Measurements from ENCODE around the gene MAPK1. TPM values are rescaled to one million over a fixed set of nuclear protein-coding genes. Genes with fewer than 3 reads are reported as not detected.

MAPK1 gene
- total RNA-seq, 4 donors from 2014 or later, result 51.3 to 77.8 (median 66.0) TPM

DNA sequence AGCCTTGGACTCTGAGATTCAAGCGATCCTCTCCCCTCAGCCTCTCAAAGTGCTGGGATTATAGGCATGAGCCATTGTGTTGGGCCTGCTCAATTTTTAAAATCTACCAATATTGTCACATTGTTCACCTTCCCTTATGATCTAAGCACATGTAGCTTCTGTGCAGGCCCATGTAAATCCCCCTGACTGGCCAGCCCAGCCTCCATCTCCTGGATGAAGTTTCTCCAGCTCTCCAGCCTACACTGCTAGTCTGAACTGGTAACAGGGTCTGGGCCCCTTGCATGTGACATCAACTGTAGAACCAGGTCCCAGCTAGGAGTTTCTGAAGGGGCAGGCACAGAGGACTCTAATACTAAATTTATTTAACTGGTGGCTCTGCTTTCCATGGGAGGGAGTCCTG lies 99.0 kb downstream of the MAPK1 start:
- no peaks in the 10 kb centered on the region for H3K4me1 ChIP-seq
- H3K4me3 ChIP-seq, result no peak overlapping the region
- no peak overlapping the region for H3K27ac ChIP-seq
- no peak for DNase-seq (ENCODE audit: low spot score in 2 of 2)
- peaks cover 92% of the 10 kb centered on the region for H3K36me3 ChIP-seq
- no peak for TF ChIP-seq CTCF (IDR thresholded peaks at IDR 0.05)
- no peak for TF ChIP-seq EP300 (IDR thresholded peaks at IDR 0.05)
- TF ChIP-seq POLR2A (IDR thresholded peaks at IDR 0.05), result no peak
- no peak for TF ChIP-seq POLR2AphosphoS5 (IDR thresholded peaks at IDR 0.05)
- H3K9me3 ChIP-seq, result no peaks in the 10 kb centered on the region
- 100% methylated on average over 1 of the region's 1 CpG for WGBS
- H3K27me3 ChIP-seq, result no peaks in the 10 kb centered on the region

GRCh38 chr22:21766691-21767462 lies 100.6 kb downstream of the MAPK1 start:
- Histone ChIP-seq H3K9me3 (no peaks in the 10 kb centered on the region), H3K27ac (no peak overlapping the region), H3K4me1 (no peaks in the 10 kb centered on the region), H3K27me3 (no peaks in the 10 kb centered on the region), H3K4me3 (no peak overlapping the region), H3K36me3 (peaks cover 97% of the 10 kb centered on the region)
- DNase-seq (ENCODE audit: low spot score in 2 of 2), result no peak
- 89% methylated on average over 15 of the region's 15 CpGs for WGBS
- no peak for TF ChIP-seq POLR2A (IDR thresholded peaks at IDR 0.05)
- TF ChIP-seq CTCF (IDR thresholded peaks at IDR 0.05), result no peak
- no peak for TF ChIP-seq POLR2AphosphoS5 (IDR thresholded peaks at IDR 0.05)
- TF ChIP-seq EP300 (IDR thresholded peaks at IDR 0.05), result no peak

DNA sequence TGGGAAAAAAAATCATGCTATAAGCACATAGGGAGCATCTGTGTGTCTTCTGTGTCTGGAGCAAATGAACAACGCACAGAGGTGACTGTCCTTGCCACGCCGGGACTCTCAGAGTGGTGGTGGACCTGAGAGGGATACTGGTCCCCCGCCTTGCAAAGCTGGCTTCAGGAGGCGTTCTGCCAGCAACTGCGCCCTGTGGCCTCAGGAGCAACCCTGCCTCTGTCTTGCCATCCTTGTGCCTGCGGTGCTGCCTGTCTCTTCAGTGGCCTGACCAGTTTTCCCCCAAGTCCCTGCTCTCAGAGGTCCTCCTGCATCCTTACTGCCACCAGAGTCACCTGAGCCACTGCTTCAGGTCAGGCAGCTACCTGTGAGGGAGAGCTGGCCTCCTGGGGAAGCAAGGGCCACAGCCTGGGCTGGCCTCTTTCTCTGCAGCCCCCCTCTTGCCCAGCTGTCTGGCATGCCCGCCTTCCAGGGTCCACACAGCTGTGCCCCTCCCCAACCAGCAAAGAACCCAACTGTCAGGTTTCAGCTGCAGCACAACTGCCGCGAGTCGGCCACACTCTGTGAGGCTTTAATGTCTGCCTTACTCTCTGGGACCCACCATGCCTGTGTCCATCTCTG lies 101.4 kb downstream of the MAPK1 start:
- H3K36me3 ChIP-seq, result peaks cover 97% of the 10 kb centered on the region
- no peak overlapping the region for H3K27ac ChIP-seq
- DNase-seq (ENCODE audit: low spot score in 2 of 2), result no peak
- H3K9me3 ChIP-seq, result no peaks in the 10 kb centered on the region
- no peak overlapping the region for H3K4me3 ChIP-seq
- TF ChIP-seq POLR2A (IDR thresholded peaks at IDR 0.05) (no peak), EP300 (IDR thresholded peaks at IDR 0.05) (no peak), POLR2AphosphoS5 (IDR thresholded peaks at IDR 0.05) (no peak), CTCF (IDR thresholded peaks at IDR 0.05) (no peak)
- H3K4me1 ChIP-seq, result no peaks in the 10 kb centered on the region
- WGBS, result 91% methylated on average over 11 of the region's 11 CpGs
- no peaks in the 10 kb centered on the region for H3K27me3 ChIP-seq

GRCh38 chr22:21764038-21764804 lies 103.2 kb downstream of the MAPK1 start:
- DNase-seq (ENCODE audit: low spot score in 2 of 2), result no peak
- WGBS, result 84% methylated on average over 9 of the region's 9 CpGs
- TF ChIP-seq CTCF (IDR thresholded peaks at IDR 0.05) (no peak), EP300 (IDR thresholded peaks at IDR 0.05) (no peak)
- H3K27ac ChIP-seq, result no peak overlapping the region
- H3K9me3 ChIP-seq, result no peaks in the 10 kb centered on the region
- no peak overlapping the region for H3K4me3 ChIP-seq
- H3K4me1 ChIP-seq, result no peaks in the 10 kb centered on the region
- H3K27me3 ChIP-seq, result no peaks in the 10 kb centered on the region
- peaks cover 82% of the 10 kb centered on the region for H3K36me3 ChIP-seq

Data from suprapubic skin (tissue), 4 donors.